ENCODE results near the gene BORCS5.
"Not testable (repeated sequence)": the region's sequence is repeated elsewhere in the genome, so short reads cannot be mapped to it uniquely, and the experiment has no call there.

Gene BORCS5

DNA sequence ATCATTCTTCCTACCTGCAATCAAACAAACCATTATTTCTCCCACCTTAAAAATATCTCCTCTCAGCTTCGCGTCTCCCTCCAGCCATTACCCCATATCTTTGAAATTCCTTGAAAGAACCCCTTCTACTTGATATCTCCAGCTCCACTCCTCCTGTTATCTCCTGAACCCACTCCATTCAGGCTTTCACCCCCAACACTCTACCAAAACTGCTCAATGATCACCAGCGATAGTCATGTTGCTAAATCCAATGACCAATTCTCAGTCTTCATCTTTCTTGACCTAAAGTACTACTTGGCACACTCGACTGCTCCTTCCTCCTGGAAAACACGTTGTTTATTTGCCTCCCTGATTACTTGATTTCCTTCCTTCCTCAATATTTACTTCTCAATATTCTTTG, 135.7 kb downstream of the BORCS5 start:
- DNase-seq: no peak

GRCh38 chr12:12495536-12495935, 138.7 kb downstream of the BORCS5 start:
- DNase-seq: no peak

GRCh38 chr12:12498210-12498609, 141.3 kb downstream of the BORCS5 start:
- no peak for DNase-seq

DNA sequence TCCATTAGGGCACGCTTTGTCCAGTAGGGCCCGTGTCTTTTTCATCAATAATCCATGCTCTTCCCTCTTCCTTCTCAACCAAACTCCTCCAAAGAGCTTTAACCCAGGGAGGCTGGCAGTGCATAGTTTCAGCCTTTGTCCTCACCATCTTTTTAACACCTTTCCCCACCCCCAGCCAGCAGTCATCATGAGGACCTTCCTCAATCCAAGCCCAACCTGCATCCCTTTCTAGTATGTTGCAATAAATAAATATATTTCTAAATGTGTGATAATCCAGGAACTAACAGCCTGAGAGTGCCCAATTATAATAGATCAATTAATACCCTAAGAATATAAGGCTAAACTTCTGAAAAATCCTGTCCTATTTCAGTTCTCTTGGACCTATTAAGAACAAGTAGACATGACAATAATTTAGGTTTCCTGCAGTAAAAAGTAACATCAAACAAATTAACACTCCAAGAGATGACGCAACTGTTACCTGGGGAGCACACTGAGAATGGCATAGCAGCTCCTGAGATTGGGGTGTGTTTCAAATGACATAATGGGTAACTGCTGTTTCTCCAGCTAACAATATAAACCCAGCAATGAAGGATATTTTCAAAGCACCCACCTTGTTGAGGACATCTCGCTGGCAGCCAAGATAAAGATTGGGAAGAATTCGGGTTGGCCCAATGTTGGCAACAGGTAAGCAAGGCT, 143.2 kb downstream of the BORCS5 start:
- DNase-seq: no peak

- no peak for DNase-seq
These were observed 144.2 kb downstream of the BORCS5 start for GRCh38 chr12:12501121-12501520.

DNA sequence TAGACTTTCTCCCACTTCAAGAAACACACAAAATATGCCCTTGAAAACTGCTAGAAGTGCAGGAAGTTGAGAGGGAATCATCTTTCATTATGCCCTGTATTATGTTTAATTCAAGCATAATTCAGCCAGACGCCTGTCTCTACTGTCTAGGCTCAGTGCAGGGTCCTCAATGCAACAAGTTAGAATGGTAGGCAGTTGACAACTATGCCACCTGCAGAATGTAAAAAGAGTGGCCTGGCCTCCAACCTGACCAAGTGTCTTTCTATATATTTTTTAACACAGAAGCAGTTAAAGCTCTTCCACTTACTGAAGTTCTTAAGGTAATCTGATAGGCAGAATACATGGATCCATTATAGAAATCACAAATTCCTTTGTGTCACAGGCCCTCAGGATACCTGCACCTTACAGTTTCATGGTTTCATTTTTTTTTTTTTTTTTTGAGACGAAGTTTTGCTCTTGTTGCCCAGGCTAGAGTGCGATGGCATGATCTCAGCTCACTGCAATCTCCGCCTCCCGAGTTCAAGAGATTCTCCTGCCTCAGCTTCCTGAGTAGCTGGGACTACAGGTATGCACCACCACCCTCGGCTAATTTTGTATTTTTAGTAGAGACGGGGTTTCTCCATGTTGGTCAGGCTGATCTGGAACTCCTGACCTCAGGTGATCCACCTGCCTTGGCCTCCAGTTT, 145.4 kb downstream of the BORCS5 start:
- DNase-seq: not testable (repeated sequence)

DNA sequence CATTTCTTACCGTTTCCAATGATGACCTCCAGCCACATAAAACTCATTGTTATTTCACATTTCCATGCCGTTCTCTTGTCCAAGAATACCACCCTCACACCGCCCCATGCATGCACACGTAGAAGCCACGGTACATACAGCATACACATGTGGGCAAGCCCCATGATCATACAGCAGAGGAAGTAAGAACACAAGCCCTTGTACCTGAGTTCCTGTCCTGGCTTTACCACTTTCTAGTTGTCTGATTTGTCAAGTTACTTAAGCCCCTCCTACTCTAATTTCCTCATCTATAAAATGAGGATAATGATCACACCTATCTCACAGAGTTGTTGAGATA, 145.9 kb downstream of the BORCS5 start:
- no peak for DNase-seq

DNA sequence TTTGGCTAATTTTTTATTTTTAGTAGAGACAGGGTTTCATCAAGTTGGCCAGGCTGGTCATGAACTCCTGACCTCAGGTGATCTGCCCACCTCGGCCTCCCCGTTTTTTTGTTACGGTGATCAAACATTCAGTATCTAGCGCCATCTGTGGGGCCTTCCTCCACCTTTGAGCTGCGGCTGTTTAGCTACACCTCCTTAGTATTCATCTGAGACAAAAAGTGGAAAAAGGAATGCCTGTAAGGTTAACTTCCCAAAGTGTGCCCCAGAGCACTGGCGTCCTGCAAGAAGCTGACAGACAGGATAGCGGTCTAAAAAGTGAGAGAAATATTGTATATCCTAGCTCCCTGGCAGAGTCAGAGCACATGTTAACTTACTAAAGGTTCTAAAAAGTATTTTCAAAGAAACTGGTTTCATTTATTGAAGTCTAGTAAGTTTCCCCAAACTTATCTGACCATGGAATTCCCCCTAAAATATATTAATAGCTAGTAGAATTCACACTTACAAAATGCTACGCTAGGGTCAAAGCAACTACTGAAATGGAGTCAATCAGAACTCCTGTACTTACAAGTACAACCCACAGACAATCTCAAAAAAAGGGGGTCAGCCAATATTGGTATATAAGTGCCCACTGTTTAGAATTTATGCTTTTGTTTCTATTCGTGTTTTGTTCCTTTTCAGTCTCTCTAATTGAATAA, 146.7 kb downstream of the BORCS5 start:
- no peak for DNase-seq

DNA sequence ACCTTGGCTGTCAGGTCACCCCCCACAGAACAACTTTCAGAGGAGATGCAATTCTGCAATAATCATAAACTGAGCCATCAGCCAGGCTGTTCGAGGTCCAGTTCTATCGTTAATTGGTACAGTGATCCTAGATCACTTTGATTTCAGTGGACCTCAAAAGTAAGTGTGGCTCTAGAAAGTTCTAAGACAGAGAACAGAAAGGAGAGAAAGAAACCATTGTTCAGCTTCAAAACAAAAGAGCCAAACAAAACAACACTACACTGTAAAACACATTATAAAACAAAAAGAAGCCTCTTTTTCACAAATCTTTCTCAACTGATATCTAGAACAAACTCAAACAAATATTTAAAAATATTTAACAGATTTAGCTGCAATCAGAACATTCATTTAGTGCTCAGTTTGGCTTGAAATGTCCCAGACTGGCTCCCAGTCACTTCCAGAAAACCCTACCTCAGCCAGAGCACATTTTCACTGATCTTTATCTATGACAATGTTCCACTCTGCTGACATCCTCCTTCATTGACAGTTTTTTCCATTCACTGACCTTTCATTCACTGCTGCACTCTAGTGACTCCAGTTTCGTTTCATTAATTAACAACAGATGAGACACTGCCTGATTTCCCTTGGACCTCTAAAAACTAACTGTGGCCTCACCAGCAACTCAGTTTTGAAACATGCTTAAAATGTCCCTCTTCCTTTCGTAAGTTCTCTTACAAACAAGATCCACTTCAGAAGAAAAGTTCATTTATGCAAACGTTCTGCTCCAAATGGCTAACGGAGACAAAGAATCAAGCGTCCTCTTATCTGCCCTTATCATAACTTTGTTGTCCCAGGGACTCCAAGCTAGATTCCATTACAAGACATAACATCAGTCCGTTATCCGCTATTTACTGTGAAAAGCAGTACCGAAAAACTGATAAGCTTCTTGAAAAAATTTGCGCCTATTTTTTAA, 148.9 kb downstream of the BORCS5 start:
- DNase-seq: peak; percentile 79

DNA sequence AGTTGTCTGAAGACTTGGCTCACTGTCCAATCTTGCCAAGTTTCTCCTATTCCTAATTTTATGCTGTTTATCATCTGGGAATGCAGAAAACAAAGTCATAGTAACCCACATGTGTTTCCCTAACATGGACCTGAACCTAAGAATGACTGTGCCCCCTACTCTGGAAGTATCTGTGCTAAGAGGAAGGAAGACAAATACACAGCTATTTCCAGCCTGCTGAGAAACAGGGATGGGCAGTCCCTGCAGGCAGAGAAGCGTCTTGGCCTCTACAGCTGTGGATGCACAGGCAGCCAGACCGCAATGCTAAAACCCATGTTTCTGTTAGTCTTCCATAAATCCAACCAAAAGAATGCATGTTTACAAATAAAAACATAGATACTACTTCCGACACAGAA, 149.6 kb downstream of the BORCS5 start:
- DNase-seq: peak; percentile 50

DNA sequence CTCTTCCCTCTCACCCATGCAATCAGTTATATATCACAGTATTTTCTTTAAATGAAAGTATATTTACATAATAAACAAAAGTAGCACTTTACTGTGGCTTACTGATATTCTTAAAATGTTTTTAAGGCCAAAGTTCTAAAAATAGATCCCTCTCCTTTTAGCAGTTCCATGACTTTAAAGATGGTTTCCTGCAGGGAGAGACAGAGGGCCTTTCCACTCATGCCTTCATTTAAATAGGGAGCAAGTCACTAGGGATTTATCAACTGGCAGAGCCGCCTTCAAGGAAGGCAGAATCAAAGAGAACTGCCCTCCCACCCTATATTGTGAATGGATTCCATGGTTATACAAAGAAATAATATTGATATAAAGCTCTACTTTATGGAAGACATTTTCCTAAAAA, 150.2 kb downstream of the BORCS5 start:
- no peak for DNase-seq

- DNase-seq: peak; percentile 22
These were observed 151.7 kb downstream of the BORCS5 start for GRCh38 chr12:12508612-12509011.

- DNase-seq: peak; percentile 79
These were observed 153.3 kb downstream of the BORCS5 start for GRCh38 chr12:12510141-12510540.

GRCh38 chr12:12510551-12510950, 153.7 kb downstream of the BORCS5 start:
- no peak for DNase-seq

DNA sequence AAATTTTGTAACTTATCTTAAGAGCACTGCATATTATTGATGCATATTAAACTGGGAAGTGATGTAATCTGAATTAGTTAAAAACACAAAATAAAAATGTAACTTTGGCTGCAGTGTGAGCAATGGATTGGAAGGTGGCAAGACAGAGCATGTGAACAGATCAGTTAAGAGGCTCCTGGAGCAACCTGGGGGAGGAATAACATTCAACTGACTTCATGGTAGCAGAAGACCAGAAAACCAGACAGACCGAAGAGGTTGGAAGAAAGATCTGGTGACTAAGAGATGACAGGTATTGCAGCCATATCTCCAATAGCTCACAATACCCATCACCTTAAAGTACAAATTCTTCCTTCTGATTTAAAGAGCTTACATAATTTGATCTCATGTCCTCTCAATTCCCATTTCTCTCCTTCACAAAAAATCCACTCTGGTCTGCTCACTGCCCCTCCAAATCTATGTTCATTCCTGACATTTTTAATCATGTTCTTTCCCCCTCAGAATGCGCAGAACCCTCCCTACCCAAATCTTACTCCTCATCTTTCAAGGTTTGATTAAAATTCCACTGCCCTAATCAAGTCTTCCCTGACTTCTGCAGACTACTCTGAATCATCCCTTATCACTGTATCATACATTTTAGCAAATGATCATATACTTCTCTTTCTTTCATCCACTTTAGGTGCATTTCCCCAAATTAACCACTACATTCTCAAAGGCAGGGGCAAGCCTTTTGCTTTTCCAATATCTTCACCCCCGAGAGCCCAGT, 154.3 kb downstream of the BORCS5 start:
- DNase-seq: no peak

DNA sequence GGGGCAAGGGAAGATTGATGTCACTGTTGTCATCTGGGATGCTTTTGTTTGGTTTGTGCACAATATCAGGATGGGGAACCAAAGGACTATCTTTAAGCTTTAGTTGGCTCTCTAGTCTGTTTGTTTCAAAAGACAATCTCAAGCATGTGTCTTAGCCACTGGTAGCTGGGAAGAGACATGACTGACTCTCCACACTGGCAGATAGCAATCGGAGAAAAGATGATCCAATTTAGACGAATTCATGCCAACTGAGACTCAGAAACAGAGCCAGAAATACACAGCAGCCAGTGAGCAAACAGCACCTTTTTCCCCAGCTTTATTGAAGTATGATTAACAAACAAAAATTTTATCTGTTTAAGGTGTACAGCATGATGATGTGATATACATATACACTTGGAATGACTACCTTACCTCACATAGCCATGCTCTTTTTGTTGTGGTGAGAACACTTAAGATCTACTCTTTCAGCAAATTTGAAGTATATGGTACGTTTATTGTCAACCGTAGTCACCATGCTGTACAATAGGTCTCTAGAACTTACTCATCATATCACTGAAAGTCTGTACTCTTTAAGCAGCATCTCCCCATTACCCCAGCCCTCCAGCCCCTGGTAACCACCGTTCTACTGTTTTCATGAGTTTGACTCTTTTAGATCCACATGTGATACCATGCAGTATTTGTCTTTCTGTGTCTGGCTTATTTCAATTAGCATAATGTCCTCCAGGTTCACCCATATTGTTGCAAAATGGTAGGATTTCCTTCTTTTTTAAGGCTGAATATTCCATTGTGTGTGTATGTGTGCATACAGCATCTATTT, 155.2 kb downstream of the BORCS5 start:
- no peak for DNase-seq

DNA sequence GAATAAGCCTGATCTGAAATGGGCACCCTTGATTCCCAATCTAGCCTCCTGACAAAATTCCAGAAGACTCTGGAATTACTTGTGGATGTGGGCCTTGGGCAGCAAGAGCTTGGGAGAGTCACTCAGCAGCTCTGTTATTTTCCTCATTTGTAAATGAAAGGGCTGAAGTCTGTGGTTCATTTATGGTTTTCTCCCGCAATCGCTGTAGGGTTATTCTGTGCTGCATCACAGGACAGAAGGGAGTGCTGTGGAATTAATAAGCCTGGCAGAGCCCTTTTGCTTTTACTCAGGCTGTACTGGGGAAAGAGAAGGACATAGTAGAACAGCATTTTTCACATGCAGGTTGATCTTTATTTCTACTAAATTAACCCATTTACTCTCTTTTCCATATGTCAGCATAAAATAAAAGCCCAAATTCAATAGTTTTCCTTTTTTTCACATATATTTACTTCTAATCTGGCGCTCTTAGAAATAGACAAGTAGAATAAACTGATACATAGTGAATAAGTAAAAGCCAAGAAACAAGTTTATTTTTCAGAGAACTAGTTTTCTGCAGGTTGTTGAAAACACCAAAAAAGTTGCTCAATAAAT, 156.6 kb downstream of the BORCS5 start:
- DNase-seq: no peak

- no peak for DNase-seq
These were observed 161.6 kb downstream of the BORCS5 start for GRCh38 chr12:12518464-12518845.

DNA sequence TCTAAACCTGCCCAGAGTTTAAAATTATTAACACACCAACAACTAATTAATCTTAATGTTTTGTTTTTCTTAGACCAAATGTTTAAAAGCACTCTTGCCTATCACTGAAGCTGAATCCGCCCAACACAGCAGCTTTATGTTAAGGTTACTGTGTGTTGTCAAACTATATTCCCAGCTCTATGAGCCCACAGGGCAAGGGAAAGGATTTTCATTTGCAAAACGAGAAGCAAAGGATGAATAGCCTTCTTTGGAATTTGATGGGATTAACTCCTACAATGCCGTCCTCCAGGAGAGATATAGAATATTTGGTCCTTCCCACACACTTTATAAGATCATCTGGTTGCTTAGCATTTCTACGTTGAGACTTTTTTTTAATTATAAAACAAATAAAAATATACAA, 162.0 kb downstream of the BORCS5 start:
- peak; percentile 7 for DNase-seq
